Muscle of leg (tissue), 11 donors: ENCODE measurements around the gene TENM4. TPM values are rescaled to one million over a fixed set of nuclear protein-coding genes. Genes with fewer than 3 reads are reported as not detected.

ENCODE experiments used
- DNase-seq: peaks from one replicate; pipeline ENCODE4 v3.0.0; 2013
- H3K27ac ChIP-seq: one replicate; pipeline ENCODE4 v1.5.1; 2013; ENCODE audit warnings: mild to moderate bottlenecking, low read length, control low read depth
- H3K27me3 ChIP-seq: one replicate; pipeline ENCODE4 v1.6.1; 2013; ENCODE audit warnings: low read length; ENCODE audit not compliant: control insufficient read depth, insufficient read depth
- H3K36me3 ChIP-seq: one replicate; pipeline ENCODE4 v1.6.1; 2013; ENCODE audit warnings: low read length; ENCODE audit not compliant: control insufficient read depth, insufficient read depth
- H3K4me1 ChIP-seq: one replicate; pipeline ENCODE4 v1.6.1; 2013; ENCODE audit warnings: low read length; ENCODE audit not compliant: control insufficient read depth, insufficient read depth
- H3K4me3 ChIP-seq: one replicate; pipeline ENCODE4 v1.5.1; 2013; ENCODE audit warnings: low read length, control low read depth
- H3K9me3 ChIP-seq: replicated peaks from 2 replicates; pipeline ENCODE4 v1.6.1; 2013; ENCODE audit warnings: low read depth, low read length; ENCODE audit not compliant: control insufficient read depth
- WGBS: methylation state at CpG from one replicate; pipeline ENCODE4 v1.1.5; 2013; ENCODE audit warnings: missing lambda C conversion rate; ENCODE audit not compliant: insufficient coverage; 5-methylcytosine and 5-hydroxymethylcytosine counted together
- polyA plus RNA-seq, 8 donors: library from polyadenylated mRNA; unstranded; fragments of 120-200 nt; gene quantifications; one replicate each; pipeline versions ENCODE4 v1.2.1 to v1.2.3, GENCODE V29; 2013; ENCODE audit warnings: inconsistent platforms in 1 of 8, low replicate concordance in 1 of 8; ENCODE audit not compliant: insufficient read length in 8 of 8, insufficient read depth in 1 of 8
- total RNA-seq: library from RNA; stranded (reverse); fragments of 120-200 nt; gene quantifications from one replicate; pipeline ENCODE4 v1.2.4, GENCODE V29; 2013

Gene TENM4
- total and polyA plus RNA-seq, 9 donors: 4.6 to 13.8 (median 10.3) TPM

GRCh38 chr11:79047980-79048379 lies 392.9 kb downstream of the TENM4 start:
- Histone ChIP-seq H3K4me1 (peaks cover 31% of the 10 kb centered on the region), H3K36me3 (no peaks in the 10 kb centered on the region), H3K27me3 (no peaks in the 10 kb centered on the region), H3K27ac (no peak overlapping the region), H3K4me3 (no peak overlapping the region), H3K9me3 (no peaks in the 10 kb centered on the region)
- WGBS: 100% methylated on average over 1 of the region's 1 CpG
- DNase-seq: no peak

GRCh38 chr11:79047321-79047720 lies 393.5 kb downstream of the TENM4 start:
- no peak for DNase-seq
- no peaks in the 10 kb centered on the region for H3K27me3 ChIP-seq
- H3K36me3 ChIP-seq: no peaks in the 10 kb centered on the region
- 80% methylated on average over 5 of the region's 7 CpGs for WGBS
- H3K4me1 ChIP-seq: peaks cover 31% of the 10 kb centered on the region
- H3K27ac ChIP-seq: no peak overlapping the region
- no peak overlapping the region for H3K4me3 ChIP-seq
- no peaks in the 10 kb centered on the region for H3K9me3 ChIP-seq

- Histone ChIP-seq H3K27ac (no peak overlapping the region), H3K4me3 (no peak overlapping the region), H3K4me1 (peaks cover 31% of the 10 kb centered on the region), H3K27me3 (no peaks in the 10 kb centered on the region), H3K9me3 (no peaks in the 10 kb centered on the region), H3K36me3 (no peaks in the 10 kb centered on the region)
- WGBS: 75% methylated on average over 1 of the region's 3 CpGs
- DNase-seq: no peak
Measured at GRCh38 chr11:79046366-79046765, 394.5 kb downstream of the TENM4 start.

GRCh38 chr11:79045800-79046304 lies 395.0 kb downstream of the TENM4 start:
- Histone ChIP-seq H3K27ac (no peak overlapping the region), H3K4me1 (peaks cover 28% of the 10 kb centered on the region), H3K36me3 (no peaks in the 10 kb centered on the region), H3K4me3 (no peak overlapping the region), H3K27me3 (no peaks in the 10 kb centered on the region), H3K9me3 (no peaks in the 10 kb centered on the region)
- 49% methylated on average over 6 of the region's 6 CpGs for WGBS
- peak; percentile 37 for DNase-seq

GRCh38 chr11:79045018-79045799 lies 395.6 kb downstream of the TENM4 start:
- Histone ChIP-seq H3K4me3 (no peak overlapping the region), H3K36me3 (no peaks in the 10 kb centered on the region), H3K27ac (no peak overlapping the region), H3K27me3 (no peaks in the 10 kb centered on the region), H3K9me3 (no peaks in the 10 kb centered on the region), H3K4me1 (peaks cover 22% of the 10 kb centered on the region)
- WGBS: 93% methylated on average over 6 of the region's 10 CpGs
- DNase-seq: no peak

GRCh38 chr11:79044201-79044600 lies 396.6 kb downstream of the TENM4 start:
- Histone ChIP-seq H3K9me3 (no peaks in the 10 kb centered on the region), H3K4me1 (peaks cover 19% of the 10 kb centered on the region), H3K4me3 (no peak overlapping the region), H3K27ac (no peak overlapping the region), H3K27me3 (no peaks in the 10 kb centered on the region), H3K36me3 (no peaks in the 10 kb centered on the region)
- 80% methylated on average over 2 of the region's 2 CpGs for WGBS
- DNase-seq: no peak

GRCh38 chr11:79043726-79044125 lies 397.1 kb downstream of the TENM4 start:
- no CpG with 5 or more reads among the region's 3 CpGs for WGBS
- Histone ChIP-seq H3K4me1 (peaks cover 19% of the 10 kb centered on the region), H3K4me3 (no peak overlapping the region), H3K36me3 (no peaks in the 10 kb centered on the region), H3K27ac (no peak overlapping the region), H3K9me3 (no peaks in the 10 kb centered on the region), H3K27me3 (no peaks in the 10 kb centered on the region)
- no peak for DNase-seq

- Histone ChIP-seq H3K4me1 (peaks cover 19% of the 10 kb centered on the region), H3K27ac (no peak overlapping the region), H3K4me3 (no peak overlapping the region), H3K36me3 (no peaks in the 10 kb centered on the region), H3K9me3 (no peaks in the 10 kb centered on the region), H3K27me3 (no peaks in the 10 kb centered on the region)
- WGBS: 100% methylated on average over 2 of the region's 2 CpGs
- no peak for DNase-seq
Measured at GRCh38 chr11:79042824-79043223, 398.0 kb downstream of the TENM4 start.

GRCh38 chr11:79040348-79040747 lies 400.5 kb downstream of the TENM4 start:
- Histone ChIP-seq H3K4me3 (no peak overlapping the region), H3K27ac (no peak overlapping the region), H3K36me3 (no peaks in the 10 kb centered on the region), H3K9me3 (no peaks in the 10 kb centered on the region), H3K4me1 (peaks cover 8% of the 10 kb centered on the region), H3K27me3 (no peaks in the 10 kb centered on the region)
- WGBS: 57% methylated on average over 1 of the region's 1 CpG
- DNase-seq: no peak

GRCh38 chr11:79039122-79039521 lies 401.7 kb downstream of the TENM4 start:
- peaks cover 2% of the 10 kb centered on the region for H3K27me3 ChIP-seq
- H3K4me3 ChIP-seq: no peak overlapping the region
- DNase-seq: peak; percentile 71
- no peak overlapping the region for H3K27ac ChIP-seq
- WGBS: no CpG with 5 or more reads among the region's 2 CpGs
- H3K36me3 ChIP-seq: no peaks in the 10 kb centered on the region
- no peaks in the 10 kb centered on the region for H3K9me3 ChIP-seq
- H3K4me1 ChIP-seq: peaks cover 7% of the 10 kb centered on the region
